Neural cell (in vitro differentiated cells): ENCODE results near the gene MKRN2.

ENCODE experiments used
- CTCF ChIP-seq: fragments of 450-650 bp; IDR thresholded peaks from 2 replicates; pipeline ENCODE4 v1.5.1; 2014; ENCODE audit warnings: antibody characterized with exemption, mild to moderate bottlenecking, moderate library complexity; ENCODE audit not compliant: poor library complexity, severe bottlenecking
- RAD21 ChIP-seq: fragments of 450-650 bp; conservative IDR thresholded peaks from 2 replicates; pipeline ENCODE4 v1.6.1; 2014; ENCODE audit warnings: antibody characterized with exemption, mild to moderate bottlenecking, moderate library complexity

GRCh38 chr3:12558706-12559105 is 1.8 kb downstream of the MKRN2 start:
- TF ChIP-seq CTCF (no peak), RAD21 (no peak)
